Iris pigment epithelial cell (primary cell): ENCODE data around the gene DCTPP1.
A peak's percentile ranks its signal among the peaks of the same experiment; 100 is the strongest.

Experiments used
- DNase-seq: peaks from one replicate; pipeline ENCODE4 v3.0.0-alpha.2; 2011; ENCODE audit warnings: low read depth

The DCTPP1 gene

DNA sequence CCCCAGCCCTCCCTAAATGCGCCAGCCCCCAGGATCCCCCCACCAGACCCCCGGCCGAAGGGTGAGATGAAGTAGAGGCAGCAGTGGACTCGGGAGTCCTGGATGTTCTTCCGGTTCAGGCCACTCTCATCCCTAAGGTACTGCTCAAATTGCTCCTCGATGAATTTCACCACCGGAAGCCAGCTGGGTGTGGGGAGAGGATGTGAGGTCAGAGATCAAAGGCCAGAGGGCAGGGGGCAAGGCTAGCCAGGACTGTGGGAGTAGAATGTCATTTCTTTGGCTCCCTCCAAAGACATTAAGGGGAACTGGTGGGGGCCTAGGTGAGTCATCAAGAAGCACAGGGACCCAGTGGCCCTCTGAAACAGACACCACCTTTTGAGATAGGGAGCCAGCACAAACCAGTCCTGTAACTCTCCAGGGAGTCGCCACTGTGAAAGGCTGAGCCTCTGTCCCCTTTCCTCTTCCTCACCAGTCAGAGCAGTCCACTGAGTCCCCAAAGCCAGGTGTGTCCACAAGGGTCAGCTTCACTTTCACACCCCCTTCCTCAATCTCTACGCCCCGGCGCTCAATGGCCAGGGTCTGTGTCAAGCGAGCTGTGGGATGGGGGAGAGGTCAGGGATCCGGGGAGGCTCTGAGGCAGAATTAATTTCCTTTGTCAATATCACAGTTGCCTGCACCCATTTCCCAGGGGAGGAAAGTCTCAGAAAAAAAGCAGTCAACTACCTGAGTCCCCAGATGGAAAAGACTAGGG, 48.4 kb downstream of the DCTPP1 start:
- DNase-seq, result no peak

DNA sequence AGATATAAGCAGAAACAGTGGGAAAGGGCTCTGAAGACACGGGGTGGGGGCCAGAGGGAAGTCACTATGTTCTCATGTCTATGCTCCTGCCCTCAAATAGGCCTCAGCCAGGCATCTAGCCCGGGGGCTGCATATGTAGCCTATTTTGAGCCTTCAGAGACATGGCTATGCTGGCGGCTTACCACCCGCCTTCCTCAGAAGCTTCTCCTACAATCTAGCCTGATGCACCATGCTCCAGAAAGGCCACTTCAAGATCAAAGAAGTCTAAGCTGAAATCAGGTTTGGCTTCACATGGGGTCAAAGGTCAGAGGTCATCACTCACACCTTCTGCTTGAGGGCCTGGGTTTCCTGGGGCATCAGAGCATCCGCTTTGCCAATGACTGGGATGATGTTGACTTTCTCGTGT, 49.0 kb downstream of the DCTPP1 start:
- no peak for DNase-seq

DNA sequence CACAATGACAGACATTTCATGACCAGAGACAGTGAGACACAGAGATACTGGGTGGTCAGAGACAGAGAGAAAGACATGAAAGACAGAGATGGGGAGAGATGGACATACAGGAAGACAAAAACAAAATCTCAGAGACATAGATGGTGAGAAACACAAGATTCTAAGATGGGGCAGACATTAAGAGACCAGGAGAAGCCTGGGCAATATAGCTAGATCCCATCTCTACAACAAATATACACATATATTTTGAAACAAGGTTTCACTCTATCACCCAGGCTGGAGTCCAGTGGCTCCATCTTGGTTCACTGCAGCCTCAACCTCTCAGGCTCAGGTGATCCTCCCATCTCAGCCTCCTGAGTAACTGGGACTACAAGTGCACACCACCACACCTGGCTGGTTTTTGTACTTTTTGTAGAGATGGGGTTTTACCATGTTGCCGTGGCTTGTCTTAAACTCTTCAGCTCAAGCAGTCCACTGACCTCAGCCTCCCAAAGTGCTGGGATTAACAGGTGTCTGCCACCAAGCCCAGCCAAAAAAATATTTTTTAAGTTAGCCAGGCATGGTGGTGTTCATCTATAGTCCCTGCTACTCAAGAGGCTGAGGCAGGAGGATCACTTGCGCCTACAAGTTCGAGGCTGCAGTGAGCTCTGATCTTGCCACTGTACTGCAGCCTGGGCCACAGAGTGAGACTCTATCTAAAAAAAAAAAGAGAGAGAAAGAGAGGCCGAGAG, 49.6 kb downstream of the DCTPP1 start:
- no peak for DNase-seq

DNA sequence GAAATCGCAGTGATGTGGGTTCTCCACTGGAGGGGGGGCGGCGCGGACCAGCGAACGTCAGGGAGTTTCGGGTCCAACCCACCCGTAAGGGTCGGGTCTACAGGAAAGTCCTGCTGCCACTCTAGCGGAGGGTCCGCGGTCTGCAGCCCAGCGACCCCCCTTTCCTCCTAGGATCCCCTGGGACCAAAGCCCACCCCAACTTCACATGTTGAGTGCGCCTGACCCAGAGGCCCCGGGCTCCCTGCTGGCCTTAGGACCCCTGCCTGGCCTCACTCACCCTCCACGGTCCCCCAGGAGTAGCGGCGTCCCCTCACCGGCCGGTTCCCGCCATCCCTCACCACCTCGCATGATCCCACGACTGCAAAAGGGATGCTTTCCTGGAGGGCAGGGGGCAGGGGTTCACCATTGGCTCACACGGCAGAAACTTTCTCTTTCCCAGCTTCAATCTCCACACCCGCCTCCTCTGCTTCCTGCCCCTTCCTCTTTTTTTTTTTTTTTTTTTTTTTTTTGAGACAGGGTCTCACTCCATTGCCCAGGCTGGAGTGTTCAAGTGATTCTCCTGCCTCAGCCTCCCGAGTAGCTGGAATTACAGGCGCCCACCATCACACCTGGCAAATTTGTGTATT, 50.6 kb downstream of the DCTPP1 start:
- DNase-seq, result no peak

DNA sequence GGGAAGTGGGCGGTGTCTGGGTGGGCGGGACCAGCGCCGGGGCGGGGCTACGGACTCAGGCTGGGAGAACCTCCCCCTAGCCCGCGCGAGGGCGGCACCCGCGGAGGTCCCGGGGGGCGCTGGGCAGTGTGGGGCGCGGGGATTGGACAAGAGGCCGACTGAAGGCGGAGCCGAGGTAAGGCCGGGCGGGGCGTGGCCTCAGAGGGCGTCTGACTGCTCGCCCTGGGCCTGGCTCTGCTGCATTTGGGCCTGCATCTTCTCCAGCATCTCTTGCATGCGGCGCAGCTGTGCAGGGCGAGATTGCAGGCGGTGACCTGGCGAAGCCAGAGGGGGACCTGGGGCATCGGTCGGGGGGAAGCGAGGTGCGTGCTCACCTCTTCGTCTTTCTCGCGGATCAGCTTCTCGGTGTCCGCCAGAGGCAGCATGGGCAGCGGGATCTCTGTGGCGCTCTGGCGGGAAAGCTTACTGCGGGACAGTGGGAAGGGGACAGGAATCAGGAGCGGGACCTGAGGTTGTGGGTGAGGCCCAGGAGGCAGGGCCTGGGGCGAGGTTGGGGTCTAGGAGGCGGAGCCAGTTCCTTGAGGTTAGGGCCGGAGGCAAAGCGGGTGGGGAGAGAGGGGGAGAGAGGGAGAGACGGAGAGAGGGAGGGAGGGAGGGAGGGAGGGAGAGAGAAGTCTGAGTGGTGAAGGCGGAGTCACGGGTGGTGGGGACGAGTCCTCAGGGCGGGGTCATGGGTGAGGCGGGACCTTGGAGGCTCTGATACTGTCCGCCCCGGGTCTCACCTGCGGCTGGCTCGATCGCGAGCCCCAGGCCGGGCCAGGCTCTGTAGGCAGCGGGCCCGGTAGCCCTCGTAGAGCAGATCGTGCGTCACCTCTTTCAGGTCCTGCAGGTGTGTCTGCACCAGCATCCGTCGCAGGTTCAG, 51.3 kb downstream of the DCTPP1 start:
- peak; percentile 98 for DNase-seq

DNA sequence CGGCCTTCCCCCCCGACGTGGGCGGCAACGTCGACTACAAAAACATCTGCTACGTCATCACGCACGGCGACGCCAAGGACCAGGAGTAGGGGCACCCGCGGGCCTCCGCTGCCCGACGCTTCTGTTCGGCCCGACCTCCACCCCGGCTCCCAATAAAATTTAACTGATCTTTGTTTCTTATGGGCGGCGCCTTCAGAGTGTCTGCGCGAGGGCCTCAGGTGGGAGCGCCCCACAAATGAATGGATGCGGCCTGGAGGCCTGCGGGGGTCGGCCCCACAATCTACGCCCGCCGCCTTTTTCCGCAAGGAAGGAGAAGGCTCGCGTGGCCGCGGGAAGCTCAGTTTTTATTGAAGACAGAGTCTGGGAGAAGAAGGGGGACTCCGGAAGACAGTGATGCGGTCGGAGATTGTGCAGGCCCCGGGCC, 52.0 kb downstream of the DCTPP1 start:
- peak; percentile 88 for DNase-seq

DNA sequence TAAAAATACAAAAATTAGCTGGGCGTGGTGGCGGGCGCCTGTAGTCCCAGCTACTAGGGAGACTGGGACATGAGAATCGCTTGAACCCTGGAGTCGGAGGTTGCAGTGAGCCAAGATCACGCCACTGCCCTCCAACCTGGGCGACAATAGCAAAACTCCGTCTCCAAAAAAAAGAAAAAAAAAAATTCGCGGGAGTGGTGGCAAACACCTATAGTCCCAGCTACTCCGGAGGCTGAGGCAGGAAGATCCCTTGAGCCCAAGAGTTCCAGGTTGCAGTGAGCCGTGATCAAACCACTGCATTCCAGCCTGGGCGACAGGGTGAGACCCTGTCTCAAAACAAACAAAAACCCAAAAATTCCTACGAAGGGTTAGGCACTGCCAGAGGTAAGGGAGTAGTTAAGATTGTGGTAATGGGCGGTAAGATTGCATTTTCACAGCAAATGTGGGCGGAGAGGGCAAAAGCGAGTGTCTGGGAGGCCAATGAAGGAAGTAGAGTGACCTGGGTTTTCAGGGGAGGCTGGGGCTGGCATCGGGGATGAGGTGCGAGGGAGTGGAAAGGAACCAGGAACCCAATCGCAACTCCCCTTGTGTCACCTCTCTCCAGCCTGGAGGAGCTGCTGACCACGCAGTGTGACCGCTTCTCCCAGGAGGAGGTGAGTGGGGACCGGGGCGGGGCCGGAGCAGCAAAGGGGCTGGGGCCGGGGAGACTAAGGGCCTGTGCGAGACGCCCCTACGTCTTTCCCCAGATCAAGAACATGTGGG, 52.6 kb downstream of the DCTPP1 start:
- DNase-seq, result no peak

DNA sequence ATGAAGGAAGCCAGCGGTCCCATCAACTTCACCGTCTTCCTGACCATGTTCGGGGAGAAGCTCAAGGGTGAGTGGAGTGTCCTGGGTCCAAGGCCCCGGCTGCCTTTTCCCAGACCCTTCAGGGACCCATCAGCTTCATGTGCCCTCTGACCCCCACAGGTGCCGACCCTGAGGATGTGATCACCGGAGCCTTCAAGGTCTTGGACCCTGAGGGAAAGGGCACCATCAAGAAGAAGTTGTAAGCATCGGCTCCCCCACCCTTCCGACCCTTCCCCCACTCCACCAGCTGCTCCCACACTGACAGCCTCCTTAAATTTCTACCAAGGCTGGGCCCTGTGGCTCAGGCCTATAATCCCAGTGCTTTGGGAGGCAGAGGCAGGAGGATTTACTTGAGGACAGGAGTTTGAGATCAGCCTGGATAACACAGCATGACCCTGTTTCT, 53.3 kb downstream of the DCTPP1 start:
- no peak for DNase-seq

DNA sequence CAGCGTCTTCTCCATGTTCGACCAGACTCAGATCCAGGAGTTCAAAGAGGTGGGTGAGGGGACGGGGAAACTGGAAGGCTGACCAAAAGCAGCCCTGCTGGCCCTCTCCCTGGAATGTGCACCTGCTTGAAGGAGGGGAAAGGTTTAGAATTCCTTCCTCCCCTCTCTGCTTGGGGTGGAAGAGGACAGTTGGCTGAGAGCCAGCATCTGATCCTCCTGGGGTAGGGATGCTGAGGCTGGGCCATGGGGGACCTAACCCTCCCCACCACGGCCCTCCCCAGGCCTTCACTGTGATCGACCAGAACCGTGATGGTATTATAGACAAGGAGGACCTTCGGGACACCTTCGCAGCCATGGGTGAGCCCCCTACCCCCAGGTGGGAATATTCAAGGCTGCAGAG, 54.0 kb downstream of the DCTPP1 start:
- no peak for DNase-seq

DNA sequence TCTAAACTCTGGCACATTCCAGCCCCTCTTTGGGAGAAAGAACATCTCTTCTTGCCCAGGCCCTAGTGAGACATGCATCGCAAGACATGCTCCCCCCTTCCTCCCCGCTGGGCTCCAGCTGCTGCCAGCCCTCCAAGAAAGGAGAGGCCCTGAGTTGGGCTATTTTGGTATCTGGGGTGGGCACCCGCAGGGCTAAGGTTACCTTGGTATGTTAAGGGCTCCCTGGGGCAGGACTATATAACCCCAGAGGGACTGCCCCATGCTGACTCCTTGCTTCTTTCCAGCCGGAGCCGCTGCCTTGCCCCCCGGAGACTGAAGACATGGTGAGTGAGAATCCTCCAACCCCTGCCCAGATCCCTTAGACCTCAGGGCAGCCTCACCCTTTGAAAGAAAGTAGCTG, 55.3 kb downstream of the DCTPP1 start, which contains the start of gene MYL11:
TSS of gene MYL11 (plus strand) at position 265 of the 400 bp plus-strand sequence. CDS start at position 321, 56 bp downstream.
- no peak for DNase-seq
